HepG2 (cell line): ENCODE measurements around the gene ARHGAP26. TPM values are rescaled to one million over a fixed set of nuclear protein-coding genes. Genes with fewer than 3 reads are reported as not detected.
A peak's percentile ranks its signal among the peaks of the same experiment; 100 is the strongest.

Experiments used
- DMAP1 ChIP-seq: IDR thresholded peaks from 2 replicates; pipeline ENCODE4 v1.6.1; 2016
- EP300 ChIP-seq, 3 experiments: sonication (generic) in 1 of 3; formaldehyde crosslinking in 1 of 3; IDR thresholded peaks; 2 replicates each; pipeline versions ENCODE4 v1.5.1 to v1.6.1; 2011 to 2020; ENCODE audit warnings: low read depth in 2 of 3, low read length in 2 of 3, borderline replicate concordance in 1 of 3, improper control_type of control experiment in 1 of 3, mild to moderate bottlenecking in 1 of 3, missing genetic modification reagents in 1 of 3, moderate library complexity in 1 of 3
- FOXP4 ChIP-seq: sonication (generic); formaldehyde crosslinking; IDR thresholded peaks from 2 replicates; pipeline ENCODE4 v1.4.0; 2020; ENCODE audit warnings: missing genetic modification reagents
- GATAD2A ChIP-seq: IDR thresholded peaks from 2 replicates; pipeline ENCODE4 v1.6.1; 2016
- HMGXB4 ChIP-seq, 2 experiments: sonication (generic) in 1 of 2; formaldehyde crosslinking in 1 of 2; IDR thresholded peaks; 2 replicates each; pipeline versions ENCODE4 v1.4.0 to v1.6.1; 2018 to 2020; ENCODE audit warnings: missing genetic modification reagents in 2 of 2, borderline replicate concordance in 1 of 2, low read depth in 1 of 2, mild to moderate bottlenecking in 1 of 2, missing biosample characterization in 1 of 2
- IRF1 ChIP-seq: sonication (generic); formaldehyde crosslinking; IDR thresholded peaks from 2 replicates; pipeline ENCODE4 v1.4.0; 2020; ENCODE audit warnings: low read depth, mild to moderate bottlenecking, missing genetic modification reagents
- KDM6A ChIP-seq: IDR thresholded peaks from 2 replicates; pipeline ENCODE4 v1.6.1; 2016; ENCODE audit warnings: low read depth
- MEIS2 ChIP-seq: sonication (generic); formaldehyde crosslinking; IDR thresholded peaks from 2 replicates; pipeline ENCODE4 v1.9.0; 2021; ENCODE audit warnings: mild to moderate bottlenecking, missing genetic modification reagents
- MLX ChIP-seq: IDR thresholded peaks from 2 replicates; pipeline ENCODE4 v1.6.1; 2016
- NCOA2 ChIP-seq: sonication (generic); formaldehyde crosslinking; IDR thresholded peaks from 2 replicates; pipeline ENCODE4 v1.8.0; 2022; ENCODE audit warnings: inconsistent platforms
- PHB2 ChIP-seq: fragments of 450-650 bp; IDR thresholded peaks from 2 replicates; pipeline ENCODE4 v1.6.1; 2018; ENCODE audit not compliant: partially characterized antibody
- SAFB2 ChIP-seq: sonication (generic); formaldehyde crosslinking; IDR thresholded peaks from 2 replicates; pipeline ENCODE4 v1.5.1; 2020; ENCODE audit warnings: missing genetic modification reagents, low read depth, mild to moderate bottlenecking, borderline replicate concordance
- SALL1 ChIP-seq: sonication (generic); formaldehyde crosslinking; IDR thresholded peaks from 2 replicates; pipeline ENCODE4 v1.8.0; 2022; ENCODE audit warnings: mild to moderate bottlenecking, missing genetic modification reagents
- SETDB1 ChIP-seq: sonication (generic); formaldehyde crosslinking; IDR thresholded peaks from 2 replicates; pipeline ENCODE4 v1.5.1; 2020; ENCODE audit warnings: missing genetic modification reagents, mild to moderate bottlenecking, borderline replicate concordance
- TBX3 ChIP-seq: fragments of 450-650 bp; IDR thresholded peaks from 2 replicates; pipeline ENCODE4 v1.6.1; 2017; ENCODE audit warnings: antibody characterized with exemption, mild to moderate bottlenecking, inconsistent platforms, borderline replicate concordance
- TEF ChIP-seq: sonication (generic); formaldehyde crosslinking; IDR thresholded peaks from 2 replicates; pipeline ENCODE4 v1.5.0; 2020; ENCODE audit warnings: missing genetic modification reagents
- ZBTB21 ChIP-seq: sonication (generic); formaldehyde crosslinking; IDR thresholded peaks from 2 replicates; pipeline ENCODE4 v1.4.0; 2020; ENCODE audit warnings: missing genetic modification reagents
- ZIK1 ChIP-seq: sonication (generic); formaldehyde crosslinking; IDR thresholded peaks from 2 replicates; pipeline ENCODE4 v1.5.0; 2020; ENCODE audit warnings: mild to moderate bottlenecking, low read depth, missing genetic modification reagents, borderline replicate concordance
- ZNF331 ChIP-seq: sonication (generic); formaldehyde crosslinking; IDR thresholded peaks from 2 replicates; pipeline ENCODE4 v1.4.0; 2020; ENCODE audit warnings: missing genetic modification reagents
- ZNF431 ChIP-seq: sonication (generic); formaldehyde crosslinking; IDR thresholded peaks from 2 replicates; pipeline ENCODE4 v1.9.0; 2022; ENCODE audit warnings: missing genetic modification reagents, low read depth, mild to moderate bottlenecking, borderline replicate concordance
- polyA plus RNA-seq, 8 experiments: library from polyadenylated mRNA; depleted of rRNA in 3 of 8; stranded (reverse) in 7 of 8; unstranded in 1 of 8; fragments of >200 nt; fragmentation: Illumina TruSeq in 4 of 8; extraction: Trizol in 4 of 8; gene quantifications; 2 replicates each; pipeline versions ENCODE4 v1.2.1 to v1.2.3, GENCODE V29; 2011 to 2016; ENCODE audit warnings: low read depth in 4 of 8, missing spikeins in 1 of 8, mixed read lengths in 1 of 8; ENCODE audit not compliant: insufficient read depth in 1 of 8
- total RNA-seq, 5 experiments: library from RNA; depleted of rRNA; stranded (reverse); fragments of >200 nt; fragmentation: Illumina TruSeq; extraction: Trizol; gene quantifications; 2 replicates each; pipeline ENCODE4 v1.2.3, GENCODE V29; 2016; ENCODE audit warnings: low read depth in 1 of 5
- TF ChIP-seq, protein P1 (sequence below): sonication (generic); formaldehyde crosslinking; IDR thresholded peaks from 2 replicates; pipeline ENCODE4 v1.4.0; 2020; ENCODE audit warnings: mild to moderate bottlenecking, missing genetic modification reagents
- TF ChIP-seq, protein P2 (sequence below): IDR thresholded peaks from 2 replicates; pipeline ENCODE4 v1.6.1; 2016; ENCODE audit warnings: missing genetic modification reagents, missing compliant biosample characterization

Gene ARHGAP26
- total and polyA plus RNA-seq, 2 of the 13 experiments (the other 11 are each of a cell fraction or from before 2014, with no cell fraction given) = 9.6 to 18.2 TPM

GRCh38 chr5:142740474-142741242 lies 29.5 kb upstream of the ARHGAP26 start (continued):
- TF ChIP-seq HMGXB4 (CRISPR knock-in tag; IDR thresholded peaks at IDR 0.05; ENCODE audit: borderline replicate concordance in 1 of 2, low read depth in 1 of 2) (peak in 1 of 2 experiments; percentile 48; a peak in 1 of 4 replicates), EP300 (IDR thresholded peaks at IDR 0.05; ENCODE audit: low read depth in 2 of 2, low read length in 2 of 2) (peak; percentile 44 to 86; a peak in 3 of 4 replicates), EP300 (CRISPR knock-in tag; IDR thresholded peaks at IDR 0.05; ENCODE audit: borderline replicate concordance) (peak; percentile 74), KDM6A (peak; percentile 53; the same call in 1 of the 2 replicates), SALL1 (CRISPR knock-in tag) (peak; percentile 51; the same call in 1 of the 2 replicates), SAFB2 (no peak), ZBTB21 (no peak), MEIS2 (peak; percentile 71; the same call in 1 of the 2 replicates), TEF (CRISPR knock-in tag) (no peak), PHB2 (no peak), GATAD2A (CRISPR knock-in tag) (peak; percentile 93), MLX (CRISPR knock-in tag) (peak; percentile 44; the same call in 1 of the 2 replicates), FOXP4 (CRISPR knock-in tag) (peak; percentile 96), TBX3 (peak; percentile 98), ZIK1 (CRISPR knock-in tag) (no peak), IRF1 (CRISPR knock-in tag) (no peak), ZNF431 (CRISPR knock-in tag) (no peak), SETDB1 (CRISPR knock-in tag) (no peak), DMAP1 (no peak), NCOA2 (CRISPR knock-in tag) (peak; percentile 83), ZNF331 (CRISPR knock-in tag) (peak; percentile 25; the same call in 1 of the 2 replicates)
- TF ChIP-seq, protein P1, sequence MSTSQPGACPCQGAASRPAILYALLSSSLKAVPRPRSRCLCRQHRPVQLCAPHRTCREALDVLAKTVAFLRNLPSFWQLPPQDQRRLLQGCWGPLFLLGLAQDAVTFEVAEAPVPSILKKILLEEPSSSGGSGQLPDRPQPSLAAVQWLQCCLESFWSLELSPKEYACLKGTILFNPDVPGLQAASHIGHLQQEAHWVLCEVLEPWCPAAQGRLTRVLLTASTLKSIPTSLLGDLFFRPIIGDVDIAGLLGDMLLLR (CRISPR knock-in tag) = no peak
- TF ChIP-seq, protein P2, sequence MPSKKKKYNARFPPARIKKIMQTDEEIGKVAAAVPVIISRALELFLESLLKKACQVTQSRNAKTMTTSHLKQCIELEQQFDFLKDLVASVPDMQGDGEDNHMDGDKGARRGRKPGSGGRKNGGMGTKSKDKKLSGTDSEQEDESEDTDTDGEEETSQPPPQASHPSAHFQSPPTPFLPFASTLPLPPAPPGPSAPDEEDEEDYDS (CRISPR knock-in tag) = 0 out of 2 replicates have a peak, but pooled peaks have one; percentile 26
